ENCODE results near the gene TRAPPC6A.

TRAPPC6A gene

DNA sequence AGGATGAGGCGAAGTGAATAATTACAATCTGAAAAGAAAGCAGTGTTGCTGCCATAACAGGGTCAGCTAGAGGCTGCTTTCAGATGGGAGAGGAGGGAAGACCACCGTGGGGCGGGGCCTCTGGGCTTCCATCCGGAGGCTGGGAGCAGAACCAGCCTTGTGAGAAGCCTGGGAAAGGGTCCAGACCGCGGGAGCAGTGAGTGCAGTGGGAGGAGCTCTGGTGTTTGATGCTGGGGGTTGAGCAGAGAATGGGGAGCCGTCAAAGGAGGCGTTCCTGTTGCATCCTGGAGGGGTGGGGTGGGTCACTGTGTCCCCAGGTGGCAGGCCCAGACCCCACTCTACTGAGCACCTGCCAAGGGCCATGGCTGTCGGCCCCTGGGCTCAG, 35.3 kb downstream of the TRAPPC6A start:
- TF ChIP-seq TAF1 (IDR thresholded peaks at IDR 0.05; ENCODE audit: borderline replicate concordance, low read depth, low read length) (no peak), POLR2A (IDR thresholded peaks at IDR 0.05; ENCODE audit: low read depth, low read length) (no peak), POLR2AphosphoS5 (IDR thresholded peaks at IDR 0.05; ENCODE audit: low read depth, low read length) (no peak)
- DNase-seq (ENCODE audit: insufficient read length), result no peak
- FAIRE-seq, result no peak

- TF ChIP-seq POLR2A (IDR thresholded peaks at IDR 0.05; ENCODE audit: low read depth, low read length) (no peak), TAF1 (IDR thresholded peaks at IDR 0.05; ENCODE audit: borderline replicate concordance, low read depth, low read length) (no peak), POLR2AphosphoS5 (IDR thresholded peaks at IDR 0.05; ENCODE audit: low read depth, low read length) (no peak)
- FAIRE-seq (no peak), DNase-seq (ENCODE audit: insufficient read length) (peak; percentile 20)
Observed at GRCh38 chr19:45142016-45142725, 35.9 kb downstream of the TRAPPC6A start.

DNA sequence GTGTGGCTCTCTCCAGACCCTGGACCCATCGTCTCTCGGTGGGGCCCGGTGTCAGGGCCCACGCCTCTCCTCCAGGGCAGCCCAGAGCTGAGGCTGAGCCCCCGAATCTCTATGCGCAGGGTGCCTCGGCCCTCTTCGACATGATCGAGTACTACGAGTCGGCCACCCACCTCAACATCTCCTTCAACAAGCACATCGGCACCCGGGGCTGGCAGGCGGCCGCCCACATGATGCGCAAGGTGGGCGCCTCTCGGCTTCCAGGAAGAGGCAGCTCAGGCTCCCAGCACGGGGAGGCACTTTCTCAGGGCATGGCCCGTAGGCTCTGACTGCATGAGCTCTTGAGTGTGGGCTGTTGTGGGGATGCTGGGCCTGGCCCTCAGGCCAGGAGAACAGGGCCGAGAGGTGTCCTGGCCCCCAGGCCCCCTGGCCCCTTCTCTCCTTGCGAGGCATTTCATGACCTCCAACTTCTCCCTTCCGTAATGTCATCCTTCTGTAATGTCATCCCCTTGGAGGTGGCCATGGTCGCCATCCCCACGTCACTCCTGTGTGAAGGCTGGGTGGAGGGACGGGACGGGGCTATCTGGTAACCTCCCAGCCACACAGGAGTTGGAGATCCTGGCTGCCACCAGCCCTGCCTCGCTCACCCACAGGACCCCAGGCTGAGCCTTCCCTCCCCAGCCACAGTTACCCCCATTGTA, 36.7 kb downstream of the TRAPPC6A start:
- DNase-seq (ENCODE audit: insufficient read length), result peak; percentile 25
- TF ChIP-seq POLR2AphosphoS5 (IDR thresholded peaks at IDR 0.05; ENCODE audit: low read depth, low read length), result no peak
- no peak for TF ChIP-seq POLR2A (IDR thresholded peaks at IDR 0.05; ENCODE audit: low read depth, low read length)
- no peak for TF ChIP-seq TAF1 (IDR thresholded peaks at IDR 0.05; ENCODE audit: borderline replicate concordance, low read depth, low read length)
- FAIRE-seq, result no peak

GRCh38 chr19:45140533-45140932, 37.5 kb downstream of the TRAPPC6A start:
- TF ChIP-seq TAF1 (IDR thresholded peaks at IDR 0.05; ENCODE audit: borderline replicate concordance, low read depth, low read length), result no peak
- no peak for TF ChIP-seq POLR2A (IDR thresholded peaks at IDR 0.05; ENCODE audit: low read depth, low read length)
- no peak for TF ChIP-seq POLR2AphosphoS5 (IDR thresholded peaks at IDR 0.05; ENCODE audit: low read depth, low read length)
- no peak for FAIRE-seq
- DNase-seq (ENCODE audit: insufficient read length), result no peak

DNA sequence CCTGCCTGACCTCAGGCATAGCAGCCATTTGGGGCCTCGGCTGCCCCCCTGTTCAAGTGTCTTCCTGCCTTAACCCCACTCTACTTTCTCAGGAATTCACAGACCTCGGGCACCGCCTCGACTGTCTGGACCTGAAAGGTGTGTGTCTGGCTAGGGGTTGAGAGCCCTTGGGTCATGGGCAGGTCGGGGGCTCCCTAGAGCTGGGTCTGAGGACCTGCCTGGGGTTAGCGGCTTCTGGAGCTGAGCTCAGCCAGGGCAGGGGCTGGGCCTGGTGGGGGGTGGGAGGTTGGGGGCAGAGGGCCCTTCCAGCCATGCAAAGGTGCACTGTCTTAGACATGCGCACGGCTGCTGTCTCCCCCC, 37.9 kb downstream of the TRAPPC6A start:
- FAIRE-seq, result no peak
- DNase-seq (ENCODE audit: insufficient read length), result peak; percentile 22
- no peak for TF ChIP-seq POLR2A (IDR thresholded peaks at IDR 0.05; ENCODE audit: low read depth, low read length)
- no peak for TF ChIP-seq POLR2AphosphoS5 (IDR thresholded peaks at IDR 0.05; ENCODE audit: low read depth, low read length)
- no peak for TF ChIP-seq TAF1 (IDR thresholded peaks at IDR 0.05; ENCODE audit: borderline replicate concordance, low read depth, low read length)

DNA sequence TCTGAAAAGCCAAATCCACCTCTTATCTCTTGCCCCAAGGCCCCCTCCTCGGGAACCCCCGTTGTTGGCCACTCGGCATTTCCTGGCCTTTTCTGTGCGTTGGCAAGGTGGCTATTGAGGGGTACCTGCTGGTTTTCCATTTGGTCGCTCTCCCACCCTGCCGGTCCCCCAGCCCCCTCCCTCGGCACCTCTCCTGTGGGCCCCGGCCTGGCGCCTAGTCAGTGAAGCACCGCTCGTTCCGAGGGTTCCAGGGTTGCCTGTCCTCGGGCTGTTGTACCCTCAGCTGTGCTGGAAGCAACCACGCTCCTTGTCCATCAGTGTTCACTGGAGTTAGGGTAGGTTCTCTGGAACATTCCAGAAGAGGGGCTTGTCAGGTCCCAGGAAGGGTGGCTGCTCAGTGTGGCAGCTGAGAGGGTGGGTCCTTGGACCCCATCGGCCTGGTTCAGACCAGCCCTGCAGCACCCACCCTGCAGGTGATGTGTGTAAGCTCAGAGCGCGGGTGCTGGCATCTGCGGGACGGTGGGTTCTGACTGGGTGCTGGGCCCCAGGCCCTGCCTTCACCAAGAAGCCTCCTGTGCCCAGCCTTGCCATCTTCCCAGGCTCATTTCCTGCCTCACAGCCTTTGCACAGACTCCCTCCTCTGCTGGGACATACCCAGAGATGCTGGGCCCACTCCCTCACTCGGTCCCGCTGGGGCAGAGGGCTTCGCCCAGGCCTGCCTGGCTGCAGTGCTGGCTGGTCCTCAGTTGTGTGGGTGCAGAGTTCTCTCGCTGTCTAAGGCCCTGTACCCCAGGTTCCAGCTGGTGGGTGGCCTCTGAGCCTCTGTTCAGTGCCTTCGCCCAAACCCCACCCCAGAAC, 38.5 kb downstream of the TRAPPC6A start:
- FAIRE-seq (no peak), DNase-seq (ENCODE audit: insufficient read length) (peak; percentile 18)
- TF ChIP-seq POLR2A (IDR thresholded peaks at IDR 0.05; ENCODE audit: low read depth, low read length) (no peak), TAF1 (IDR thresholded peaks at IDR 0.05; ENCODE audit: borderline replicate concordance, low read depth, low read length) (no peak), POLR2AphosphoS5 (IDR thresholded peaks at IDR 0.05; ENCODE audit: low read depth, low read length) (no peak)

GRCh38 chr19:45138303-45138751, 39.7 kb downstream of the TRAPPC6A start:
- peak; percentile 32 for DNase-seq (ENCODE audit: insufficient read length)
- TF ChIP-seq TAF1 (IDR thresholded peaks at IDR 0.05; ENCODE audit: borderline replicate concordance, low read depth, low read length) (no peak), POLR2A (IDR thresholded peaks at IDR 0.05; ENCODE audit: low read depth, low read length) (no peak), POLR2AphosphoS5 (IDR thresholded peaks at IDR 0.05; ENCODE audit: low read depth, low read length) (no peak)
- no peak for FAIRE-seq

DNA sequence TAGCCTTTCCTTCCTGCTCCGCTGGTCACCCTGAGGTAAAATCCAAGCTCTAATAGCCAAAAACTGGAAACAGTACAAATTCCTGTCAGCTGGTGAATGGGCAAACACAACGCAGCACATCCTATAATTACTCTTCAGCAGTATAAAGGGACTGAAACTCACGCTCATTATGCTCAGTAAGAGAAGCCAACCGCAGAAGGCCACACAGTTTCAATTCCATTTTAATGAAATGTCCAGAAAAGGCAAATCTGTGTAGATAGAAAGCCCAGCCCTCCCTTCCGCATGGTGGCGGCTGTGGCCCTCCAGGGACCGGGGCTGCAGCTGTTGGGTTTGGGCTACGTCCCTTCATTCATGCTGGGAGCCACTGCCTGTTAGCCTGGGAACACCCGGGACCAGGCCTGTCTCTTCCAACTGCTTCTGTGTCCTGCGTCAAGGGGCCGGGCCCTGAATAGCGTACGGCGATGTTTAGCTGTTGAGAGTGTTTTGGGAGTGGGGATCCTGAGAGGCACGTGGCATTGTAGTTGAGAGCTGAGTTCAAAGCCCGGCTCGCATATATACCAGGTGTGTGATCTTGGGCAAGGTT, 40.8 kb downstream of the TRAPPC6A start:
- TF ChIP-seq POLR2A (IDR thresholded peaks at IDR 0.05; ENCODE audit: low read depth, low read length) (peak; percentile 64), TAF1 (IDR thresholded peaks at IDR 0.05; ENCODE audit: borderline replicate concordance, low read depth, low read length) (0 out of 2 replicates have a peak, but pooled peaks have one; percentile 7), POLR2AphosphoS5 (IDR thresholded peaks at IDR 0.05; ENCODE audit: low read depth, low read length) (no peak)
- DNase-seq (ENCODE audit: insufficient read length) (peak; percentile 80), FAIRE-seq (peak; percentile 98)

- TF ChIP-seq POLR2A (IDR thresholded peaks at IDR 0.05; ENCODE audit: low read depth, low read length) (no peak), TAF1 (IDR thresholded peaks at IDR 0.05; ENCODE audit: borderline replicate concordance, low read depth, low read length) (no peak), POLR2AphosphoS5 (IDR thresholded peaks at IDR 0.05; ENCODE audit: low read depth, low read length) (no peak)
- FAIRE-seq, result peak; percentile 86
- no peak for DNase-seq (ENCODE audit: insufficient read length)
Observed at GRCh38 chr19:45136507-45137178, 41.4 kb downstream of the TRAPPC6A start.

DNA sequence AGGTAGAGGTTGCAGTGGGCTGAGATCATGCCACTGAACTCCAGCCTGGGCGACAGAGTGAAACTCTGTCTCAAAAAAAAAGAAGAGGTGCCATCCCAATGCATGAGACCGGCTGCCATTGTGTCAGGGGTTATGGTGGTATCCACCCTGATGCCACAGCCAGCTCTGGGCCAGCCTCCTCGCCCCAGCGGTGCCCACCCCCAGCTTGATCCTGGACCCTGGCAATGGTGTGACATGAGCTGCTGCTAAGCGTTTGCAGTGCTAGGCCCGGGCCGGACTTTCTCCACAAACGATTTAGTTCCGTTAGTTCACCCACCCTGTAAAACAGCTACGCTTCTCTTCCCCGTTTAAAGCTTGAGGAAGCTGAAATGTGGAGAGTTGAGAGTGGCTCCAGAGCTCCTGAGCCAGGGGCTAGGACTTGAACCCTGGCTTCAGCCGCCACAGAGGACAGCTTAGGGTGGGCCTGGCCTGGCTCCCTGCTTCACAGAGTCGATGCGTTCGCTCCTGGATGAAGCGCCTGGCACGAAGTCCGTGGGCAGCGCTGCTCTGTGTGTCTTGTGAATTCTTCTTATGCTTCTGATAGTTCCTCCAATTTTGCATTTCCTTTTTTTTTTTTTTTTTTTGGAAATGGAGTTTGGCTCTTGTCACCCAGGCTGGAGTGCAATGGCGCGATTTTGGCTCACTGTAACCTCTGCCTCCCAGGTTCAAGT, 42.7 kb downstream of the TRAPPC6A start:
- DNase-seq (ENCODE audit: insufficient read length), result no peak
- TF ChIP-seq POLR2A (IDR thresholded peaks at IDR 0.05; ENCODE audit: low read depth, low read length) (no peak), TAF1 (IDR thresholded peaks at IDR 0.05; ENCODE audit: borderline replicate concordance, low read depth, low read length) (no peak), POLR2AphosphoS5 (IDR thresholded peaks at IDR 0.05; ENCODE audit: low read depth, low read length) (no peak)
- no peak for FAIRE-seq

Data from GM12892 (cell line).